Breast epithelium (tissue), 3 donors: ENCODE results near the gene COBLL1.

ENCODE experiments used
- CTCF ChIP-seq, 3 donors: fragments of 450-650 bp; IDR thresholded peaks; one replicate each; pipeline ENCODE4 v1.5.1; 2016 to 2017; ENCODE audit warnings: antibody characterized with exemption in 3 of 3, mild to moderate bottlenecking in 3 of 3, moderate library complexity in 3 of 3
- POLR2A ChIP-seq: fragments of 450-650 bp; IDR thresholded peaks from one replicate; pipeline ENCODE4 v1.6.1; 2016; ENCODE audit warnings: antibody characterized with exemption, mild to moderate bottlenecking, moderate library complexity
- POLR2AphosphoS5 ChIP-seq, 3 donors: sonication (generic); formaldehyde crosslinking; IDR thresholded peaks; one replicate each; pipeline ENCODE4 v1.6.1; 2017; ENCODE audit warnings: antibody characterized with exemption in 3 of 3

GRCh38 chr2:164797627-164798026 is 44.0 kb downstream of the COBLL1 start:
- no peak for TF ChIP-seq CTCF (IDR thresholded peaks at IDR 0.05)
- no peak for TF ChIP-seq POLR2A
- TF ChIP-seq POLR2AphosphoS5 (IDR thresholded peaks at IDR 0.05) = no peak
